Measurements from ENCODE around the gene HCK. TPM values are rescaled to one million over a fixed set of nuclear protein-coding genes. Genes with fewer than 3 reads are reported as not detected.

Gene HCK
- total RNA-seq, 1 experiment from 2014 or later: 0.17 TPM

DNA sequence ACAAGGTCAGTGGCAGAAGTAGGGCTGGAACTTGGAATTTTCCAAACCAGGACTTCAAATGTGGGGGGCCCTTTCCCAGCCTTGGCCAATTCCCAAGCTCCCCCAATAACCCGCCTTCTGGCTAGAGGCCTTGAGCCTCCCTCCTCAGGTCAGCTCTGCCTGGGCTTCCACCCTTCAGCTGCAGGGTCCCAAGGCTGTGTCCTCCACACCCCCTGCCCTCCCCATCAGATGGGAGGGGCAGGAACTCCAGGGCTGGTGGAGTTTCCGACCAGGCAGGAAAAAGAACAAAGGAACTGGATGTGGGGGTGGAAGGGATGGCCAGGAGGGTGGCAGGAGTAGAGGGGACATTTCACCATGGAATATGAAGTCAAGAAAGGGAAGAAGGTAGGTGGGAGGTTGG, 41.9 kb upstream of the HCK start, which contains the start of gene CCM2L:
Gene CCM2L (plus strand): TSS at position 338 of the 400 bp plus-strand sequence. CDS start 17 bp downstream, at position 355.
- TF ChIP-seq EZH2phosphoT487 (IDR thresholded peaks at IDR 0.05; ENCODE audit: borderline replicate concordance) (no peak), FOSL1 (IDR thresholded peaks at IDR 0.05; ENCODE audit: low read depth) (no peak), ZFX (IDR thresholded peaks at IDR 0.05) (no peak)
- Histone ChIP-seq H3K27ac (ENCODE audit: low read depth, low read length) (no peak within 1 kb of the TSS), H3K27me3 (ENCODE audit: insufficient read depth, low read length) (0 out of 2 replicates have a peak, but pooled peaks cover 3% of the 10 kb centered on the region), H3K9ac (ENCODE audit: low read length) (no peak within 1 kb of the TSS), H3K79me2 (ENCODE audit: insufficient read depth, low read length) (no peaks in the 10 kb centered on the region), H3K9me3 (ENCODE audit: control insufficient read depth in 1 of 2, insufficient read depth in 1 of 2, low read depth in 1 of 2, low read length in 2 of 2) (no peaks in the 10 kb centered on the region), H3K4me3 (replicated peaks in 1 of 2; ENCODE audit: low read depth in 1 of 2, low read length in 2 of 2) (no peak within 1 kb of the TSS), H3K9me2 (ENCODE audit: insufficient read depth) (no peaks in the 10 kb centered on the region), H3K36me3 (ENCODE audit: control insufficient read depth in 1 of 2, insufficient read depth in 2 of 2, low read length in 2 of 2) (no peaks in the 10 kb centered on the region), H3K4me2 (ENCODE audit: low read length) (no peak within 1 kb of the TSS), H4K20me1 (ENCODE audit: insufficient read depth) (no peaks in the 10 kb centered on the region), H2AFZ (ENCODE audit: low read depth, low read length, poor library complexity, severe bottlenecking) (no peak within 1 kb of the TSS), H3K4me1 (ENCODE audit: control insufficient read depth in 1 of 2, insufficient read depth in 2 of 2, low read length in 2 of 2) (no peaks in the 10 kb centered on the region)
- no TSS peak for BruUV-seq (replicated peaks)
- ChIA-PET RAD21 (ENCODE audit: low non-redundant PET in 1 of 2, low total read pairs in 2 of 2, uncharacterized antibody in 2 of 2, unreplicated experiment in 2 of 2) (no interaction called here), POLR2A (no interaction called here), CTCF (no interaction called here)
- intact Hi-C loops (cut with micrococcal nuclease): no loop called here
- DNase-seq (ENCODE audit: low read depth, low spot score): no peak
- no peak for ATAC-seq

DNA sequence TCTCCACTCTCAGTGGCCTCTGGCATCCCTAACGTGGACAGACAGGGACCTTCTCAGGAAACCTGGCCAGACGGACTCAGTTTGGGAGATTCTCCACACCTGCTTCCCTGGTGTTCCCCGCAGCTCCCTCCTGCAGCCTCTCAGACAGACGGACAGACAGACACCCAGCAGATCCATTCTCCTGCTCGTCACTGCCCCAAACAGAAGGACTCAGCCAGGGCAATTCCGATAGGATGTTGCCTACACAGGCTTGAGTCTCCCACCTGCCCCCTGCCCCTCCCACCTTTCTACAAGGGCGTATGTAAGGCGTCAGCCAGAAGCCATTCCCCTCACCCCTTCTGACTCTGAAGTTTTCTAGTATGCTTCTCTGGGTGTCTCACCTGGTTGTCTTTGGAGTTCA, 41.4 kb upstream of the HCK start:
- H3K36me3 ChIP-seq (ENCODE audit: control insufficient read depth in 1 of 2, insufficient read depth in 2 of 2, low read length in 2 of 2): no peaks in the 10 kb centered on the region
- ChIA-PET RAD21 (ENCODE audit: low non-redundant PET in 1 of 2, low total read pairs in 2 of 2, uncharacterized antibody in 2 of 2, unreplicated experiment in 2 of 2) (no interaction called here), POLR2A (no interaction called here), CTCF (no interaction called here)
- no peak overlapping the region for H3K4me3 ChIP-seq (replicated peaks in 1 of 2; ENCODE audit: low read depth in 1 of 2, low read length in 2 of 2)
- no peaks in the 10 kb centered on the region for H3K79me2 ChIP-seq (ENCODE audit: insufficient read depth, low read length)
- no peak overlapping the region for H2AFZ ChIP-seq (ENCODE audit: low read depth, low read length, poor library complexity, severe bottlenecking)
- intact Hi-C loops (cut with micrococcal nuclease): no loop called here
- BruUV-seq (replicated peaks): no TSS peak
- H3K9ac ChIP-seq (ENCODE audit: low read length): no peak overlapping the region
- ATAC-seq (no peak), DNase-seq (ENCODE audit: low read depth, low spot score) (no peak)
- H3K9me3 ChIP-seq (ENCODE audit: control insufficient read depth in 1 of 2, insufficient read depth in 1 of 2, low read depth in 1 of 2, low read length in 2 of 2): no peaks in the 10 kb centered on the region
- no peaks in the 10 kb centered on the region for H3K9me2 ChIP-seq (ENCODE audit: insufficient read depth)
- no peaks in the 10 kb centered on the region for H4K20me1 ChIP-seq (ENCODE audit: insufficient read depth)
- H3K4me2 ChIP-seq (ENCODE audit: low read length): no peak overlapping the region
- TF ChIP-seq, protein P1, sequence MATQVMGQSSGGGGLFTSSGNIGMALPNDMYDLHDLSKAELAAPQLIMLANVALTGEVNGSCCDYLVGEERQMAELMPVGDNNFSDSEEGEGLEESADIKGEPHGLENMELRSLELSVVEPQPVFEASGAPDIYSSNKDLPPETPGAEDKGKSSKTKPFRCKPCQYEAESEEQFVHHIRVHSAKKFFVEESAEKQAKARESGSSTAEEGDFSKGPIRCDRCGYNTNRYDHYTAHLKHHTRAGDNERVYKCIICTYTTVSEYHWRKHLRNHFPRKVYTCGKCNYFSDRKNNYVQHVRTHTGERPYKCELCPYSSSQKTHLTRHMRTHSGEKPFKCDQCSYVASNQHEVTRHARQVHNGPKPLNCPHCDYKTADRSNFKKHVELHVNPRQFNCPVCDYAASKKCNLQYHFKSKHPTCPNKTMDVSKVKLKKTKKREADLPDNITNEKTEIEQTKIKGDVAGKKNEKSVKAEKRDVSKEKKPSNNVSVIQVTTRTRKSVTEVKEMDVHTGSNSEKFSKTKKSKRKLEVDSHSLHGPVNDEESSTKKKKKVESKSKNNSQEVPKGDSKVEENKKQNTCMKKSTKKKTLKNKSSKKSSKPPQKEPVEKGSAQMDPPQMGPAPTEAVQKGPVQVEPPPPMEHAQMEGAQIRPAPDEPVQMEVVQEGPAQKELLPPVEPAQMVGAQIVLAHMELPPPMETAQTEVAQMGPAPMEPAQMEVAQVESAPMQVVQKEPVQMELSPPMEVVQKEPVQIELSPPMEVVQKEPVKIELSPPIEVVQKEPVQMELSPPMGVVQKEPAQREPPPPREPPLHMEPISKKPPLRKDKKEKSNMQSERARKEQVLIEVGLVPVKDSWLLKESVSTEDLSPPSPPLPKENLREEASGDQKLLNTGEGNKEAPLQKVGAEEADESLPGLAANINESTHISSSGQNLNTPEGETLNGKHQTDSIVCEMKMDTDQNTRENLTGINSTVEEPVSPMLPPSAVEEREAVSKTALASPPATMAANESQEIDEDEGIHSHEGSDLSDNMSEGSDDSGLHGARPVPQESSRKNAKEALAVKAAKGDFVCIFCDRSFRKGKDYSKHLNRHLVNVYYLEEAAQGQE (IDR thresholded peaks at IDR 0.05; ENCODE audit: low read depth): no peak
- TF ChIP-seq CBX3 (IDR thresholded peaks at IDR 0.05; ENCODE audit: low read depth): no peak
- TF ChIP-seq TCF7L2 (IDR thresholded peaks at IDR 0.05; ENCODE audit: borderline replicate concordance, extremely low read depth, insufficient read depth, insufficient read length): no peak
- TF ChIP-seq, protein P2, sequence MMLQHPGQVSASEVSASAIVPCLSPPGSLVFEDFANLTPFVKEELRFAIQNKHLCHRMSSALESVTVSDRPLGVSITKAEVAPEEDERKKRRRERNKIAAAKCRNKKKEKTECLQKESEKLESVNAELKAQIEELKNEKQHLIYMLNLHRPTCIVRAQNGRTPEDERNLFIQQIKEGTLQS (IDR thresholded peaks at IDR 0.05): no peak
- no peak for TF ChIP-seq SP1 (IDR thresholded peaks at IDR 0.05; ENCODE audit: low read depth)
- TF ChIP-seq EGR1 (IDR thresholded peaks at IDR 0.05; ENCODE audit: low read depth): no peak
- H3K4me1 ChIP-seq (ENCODE audit: control insufficient read depth in 1 of 2, insufficient read depth in 2 of 2, low read length in 2 of 2): no peaks in the 10 kb centered on the region
- H3K27me3 ChIP-seq (ENCODE audit: insufficient read depth, low read length): 0 out of 2 replicates have a peak, but pooled peaks cover 3% of the 10 kb centered on the region
- no peak overlapping the region for H3K27ac ChIP-seq (ENCODE audit: low read depth, low read length)
